ENCODE measurements around the gene C12orf75. TPM values are rescaled to one million over a fixed set of nuclear protein-coding genes. Genes with fewer than 3 reads are reported as not detected.

The C12orf75 gene
- total and polyA plus RNA-seq, 4 donors = 75.9 to 661 (median 229) TPM

DNA sequence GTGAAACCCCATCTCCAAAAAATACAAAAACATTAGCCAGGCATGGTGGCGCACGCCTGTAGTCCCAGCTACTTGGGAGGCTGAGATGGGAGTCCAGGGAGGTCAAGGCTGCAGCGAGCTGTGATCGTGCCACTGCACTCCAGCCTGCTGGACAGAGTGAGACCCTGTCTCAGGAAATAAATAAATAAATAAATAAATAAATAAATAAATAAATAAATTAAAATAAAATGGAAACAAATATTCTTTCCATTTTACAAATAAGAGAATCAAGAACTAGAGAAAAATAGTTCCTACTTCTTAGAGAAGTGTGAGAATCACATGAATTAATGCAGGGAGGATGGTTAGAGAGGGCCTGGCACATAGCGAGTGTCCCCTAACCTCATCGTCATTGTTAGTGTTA lies 53.7 kb downstream of the C12orf75 start:
- Histone ChIP-seq H3K9me3 (ENCODE audit: control insufficient read depth, low read length) (no peaks in the 10 kb centered on the region), H3K27me3 (ENCODE audit: control insufficient read depth in 1 of 2, insufficient read depth in 2 of 2, low read length in 1 of 2) (no peaks in the 10 kb centered on the region), H3K27ac (ENCODE audit: low read depth in 1 of 2, low read length in 2 of 2) (no peak overlapping the region), H3K36me3 (ENCODE audit: control insufficient read depth in 1 of 2, insufficient read depth in 2 of 2, low read length in 1 of 2) (no peaks in the 10 kb centered on the region), H3K4me1 (ENCODE audit: control insufficient read depth in 1 of 2, insufficient read depth in 2 of 2, low read length in 2 of 2) (no peaks in the 10 kb centered on the region), H3K4me3 (ENCODE audit: low read length in 2 of 2) (no peak overlapping the region)
- DNase-seq = no peak
- ATAC-seq (ENCODE audit: low FRiP score) = no peak
- 93 to 96% methylated on average over 6 of the region's 6 CpGs for whole genome bisulfite sequencing, 2 donors
- intact Hi-C loops (cut with DNase I) = loop anchor here (5.0 to 10.0 kb wide), 3 partner anchors 147 to 209 kb away; partner anchors contain the start of gene APPL2 (in 1 of the 2)

DNA sequence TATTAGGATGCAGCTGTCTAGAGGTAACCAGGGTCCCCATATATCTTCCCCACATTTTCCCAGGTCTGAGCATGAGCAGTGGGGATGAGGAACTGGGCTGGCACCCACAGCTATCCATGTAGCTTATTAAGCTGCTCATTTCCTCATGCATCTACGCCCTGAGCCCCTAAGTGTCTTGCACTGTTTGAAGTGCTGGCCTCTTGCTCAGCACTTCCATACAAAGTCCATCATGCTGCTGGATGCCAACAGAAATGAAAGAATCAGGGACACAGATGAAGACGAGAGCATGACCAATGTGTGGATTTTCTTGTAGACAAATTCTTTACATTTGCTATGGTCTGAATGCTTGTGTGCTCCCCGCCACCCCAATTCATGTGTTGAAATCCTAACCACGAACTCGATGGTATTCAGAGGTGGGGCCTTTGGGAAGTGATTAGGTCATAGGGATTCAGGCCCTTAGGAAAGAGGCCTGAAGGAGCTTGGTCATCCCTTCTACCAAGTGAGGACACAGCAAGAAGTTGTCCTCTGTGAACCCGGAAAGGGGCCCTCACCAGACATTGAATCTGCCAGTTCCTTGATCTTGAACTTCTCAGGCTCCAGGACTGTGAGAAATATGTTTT lies 54.5 kb downstream of the C12orf75 start:
- 83 to 84% methylated on average over 6 of the region's 6 CpGs for WGBS, 2 donors
- intact Hi-C loops (cut with DNase I) = loop anchor here (5.0 to 10.0 kb wide), 4 partner anchors 108 to 210 kb away; partner anchors contain the start of gene APPL2 (in 1 of the 2)

DNA sequence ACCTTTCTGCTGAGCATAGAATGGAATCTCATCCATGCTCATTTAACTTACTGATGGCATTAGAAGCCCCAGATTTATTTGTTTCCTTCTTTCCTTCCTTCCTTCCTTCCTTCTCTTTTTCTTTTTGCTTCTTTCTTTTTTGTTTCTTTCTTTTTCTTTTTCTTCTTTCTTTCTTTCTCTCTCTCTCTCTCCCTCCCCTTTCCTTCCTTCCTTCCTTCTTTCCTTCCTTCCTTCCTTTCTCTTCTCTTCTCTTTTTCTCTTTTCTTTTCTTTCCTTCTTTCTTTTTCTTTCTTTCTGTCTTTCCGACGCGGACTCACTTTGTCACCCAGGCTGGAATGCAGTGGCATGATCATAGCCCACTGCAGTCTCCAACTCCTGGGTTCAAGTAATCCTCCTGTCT lies 55.9 kb downstream of the C12orf75 start:
- Histone ChIP-seq H3K4me1 (ENCODE audit: control insufficient read depth in 1 of 2, insufficient read depth in 2 of 2, low read length in 2 of 2) (no peaks in the 10 kb centered on the region), H3K27me3 (ENCODE audit: control insufficient read depth in 1 of 2, insufficient read depth in 2 of 2, low read length in 1 of 2) (no peaks in the 10 kb centered on the region), H3K4me3 (ENCODE audit: low read length in 2 of 2) (no peak overlapping the region), H3K27ac (ENCODE audit: low read depth in 1 of 2, low read length in 2 of 2) (no peak overlapping the region), H3K9me3 (ENCODE audit: control insufficient read depth, low read length) (no peaks in the 10 kb centered on the region), H3K36me3 (ENCODE audit: control insufficient read depth in 1 of 2, insufficient read depth in 2 of 2, low read length in 1 of 2) (no peaks in the 10 kb centered on the region)
- intact Hi-C loops (cut with DNase I) = loop anchor here (5.0 to 10.0 kb wide), 3 partner anchors 109 to 212 kb away; no protein-coding TSS in a partner anchor
- DNase-seq (no peak), ATAC-seq (ENCODE audit: low FRiP score) (no peak)
- WGBS, 2 donors = 97 to 100% methylated on average over 3 of the region's 3 CpGs

More for the DNA sequence above, 54.5 kb downstream of the C12orf75 start:
- Histone ChIP-seq H3K4me1 (ENCODE audit: control insufficient read depth in 1 of 2, insufficient read depth in 2 of 2, low read length in 2 of 2) (no peaks in the 10 kb centered on the region), H3K27ac (ENCODE audit: low read depth in 1 of 2, low read length in 2 of 2) (no peak overlapping the region), H3K4me3 (ENCODE audit: low read length in 2 of 2) (no peak overlapping the region), H3K27me3 (ENCODE audit: control insufficient read depth in 1 of 2, insufficient read depth in 2 of 2, low read length in 1 of 2) (no peaks in the 10 kb centered on the region), H3K36me3 (ENCODE audit: control insufficient read depth in 1 of 2, insufficient read depth in 2 of 2, low read length in 1 of 2) (no peaks in the 10 kb centered on the region), H3K9me3 (ENCODE audit: control insufficient read depth, low read length) (no peaks in the 10 kb centered on the region)
- ATAC-seq (ENCODE audit: low FRiP score) (no peak), DNase-seq (no peak)

DNA sequence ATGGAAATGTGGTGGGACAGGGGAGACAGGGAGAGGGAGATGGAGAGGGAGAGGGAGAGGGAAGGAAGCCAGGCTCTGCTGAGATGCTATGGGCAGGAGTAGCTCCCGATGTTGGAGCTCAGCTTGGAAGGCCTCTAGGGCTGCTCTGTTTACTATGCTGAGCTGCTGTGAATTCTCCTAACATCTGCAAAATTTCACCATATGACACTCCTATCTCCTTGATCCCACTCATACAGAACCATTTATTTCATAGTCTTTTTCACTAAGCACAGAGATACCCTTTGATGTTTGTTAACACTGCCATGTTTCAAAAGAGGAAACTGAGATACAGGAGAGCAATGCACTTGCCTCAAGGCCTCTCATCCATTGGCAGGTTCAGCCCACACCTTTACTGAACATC lies 60.7 kb downstream of the C12orf75 start:
- no peak for ATAC-seq (ENCODE audit: low FRiP score)
- Histone ChIP-seq H3K36me3 (ENCODE audit: control insufficient read depth in 1 of 2, insufficient read depth in 2 of 2, low read length in 1 of 2) (no peaks in the 10 kb centered on the region), H3K27ac (ENCODE audit: low read depth in 1 of 2, low read length in 2 of 2) (no peak overlapping the region), H3K4me3 (ENCODE audit: low read length in 2 of 2) (no peak overlapping the region), H3K27me3 (ENCODE audit: control insufficient read depth in 1 of 2, insufficient read depth in 2 of 2, low read length in 1 of 2) (no peaks in the 10 kb centered on the region), H3K4me1 (ENCODE audit: control insufficient read depth in 1 of 2, insufficient read depth in 2 of 2, low read length in 2 of 2) (no peaks in the 10 kb centered on the region), H3K9me3 (ENCODE audit: control insufficient read depth, low read length) (no peaks in the 10 kb centered on the region)
- DNase-seq = no peak
- 100% methylated on average over 1 of the region's 1 CpG for WGBS, 2 donors
- intact Hi-C loops (cut with DNase I) = no loop called here

DNA sequence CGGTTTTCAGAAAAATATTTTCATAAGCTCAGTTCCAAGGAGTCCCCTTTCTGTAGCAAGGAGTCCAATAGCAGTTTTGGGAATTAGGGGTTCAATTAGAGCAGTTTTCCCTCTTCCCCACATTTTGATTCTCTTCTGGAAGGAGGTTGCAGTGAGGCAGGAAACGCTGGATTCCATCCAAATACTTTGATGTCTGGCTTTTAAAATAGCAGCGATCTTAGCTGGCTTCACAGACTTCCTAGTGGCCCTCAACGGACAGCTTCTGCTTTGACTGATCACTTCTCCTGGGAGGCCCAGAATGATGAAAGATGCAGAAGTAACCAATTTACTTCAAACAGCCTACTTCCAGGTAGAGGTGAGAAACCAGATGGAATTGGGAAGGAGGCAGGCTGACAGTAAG lies 63.1 kb downstream of the C12orf75 start:
- Histone ChIP-seq H3K36me3 (ENCODE audit: control insufficient read depth in 1 of 2, insufficient read depth in 2 of 2, low read length in 1 of 2) (no peaks in the 10 kb centered on the region), H3K4me3 (ENCODE audit: low read length in 2 of 2) (no peak overlapping the region), H3K27ac (ENCODE audit: low read depth in 1 of 2, low read length in 2 of 2) (no peak overlapping the region), H3K9me3 (ENCODE audit: control insufficient read depth, low read length) (no peaks in the 10 kb centered on the region), H3K4me1 (ENCODE audit: control insufficient read depth in 1 of 2, insufficient read depth in 2 of 2, low read length in 2 of 2) (no peaks in the 10 kb centered on the region), H3K27me3 (ENCODE audit: control insufficient read depth in 1 of 2, insufficient read depth in 2 of 2, low read length in 1 of 2) (no peaks in the 10 kb centered on the region)
- no peak for ATAC-seq (ENCODE audit: low FRiP score)
- 3% methylated on average over 4 of the region's 4 CpGs for WGBS, 2 donors
- DNase-seq = no peak
- intact Hi-C loops (cut with DNase I) = no loop called here

DNA sequence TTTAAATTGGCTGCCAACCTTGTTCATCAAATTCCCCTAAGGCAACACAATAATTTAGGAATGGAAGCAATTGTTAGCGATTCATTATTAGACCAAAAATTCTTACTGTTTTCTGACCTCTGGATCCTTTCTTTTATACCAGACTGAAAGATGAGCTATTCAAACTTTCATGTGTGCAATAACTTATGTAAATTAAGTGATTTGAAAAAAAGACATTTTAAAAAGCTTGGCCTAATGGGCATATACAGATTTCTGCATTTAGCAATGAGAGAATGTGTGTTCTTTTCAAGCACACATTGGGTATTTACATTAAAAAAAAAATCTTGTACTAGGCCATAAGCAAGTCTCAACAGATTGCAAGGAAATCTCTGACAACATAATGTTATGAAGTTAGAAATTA lies 65.5 kb downstream of the C12orf75 start:
- Histone ChIP-seq H3K36me3 (ENCODE audit: control insufficient read depth in 1 of 2, insufficient read depth in 2 of 2, low read length in 1 of 2) (no peaks in the 10 kb centered on the region), H3K4me3 (ENCODE audit: low read length in 2 of 2) (no peak overlapping the region), H3K27me3 (ENCODE audit: control insufficient read depth in 1 of 2, insufficient read depth in 2 of 2, low read length in 1 of 2) (no peaks in the 10 kb centered on the region), H3K9me3 (ENCODE audit: control insufficient read depth, low read length) (no peaks in the 10 kb centered on the region), H3K4me1 (ENCODE audit: control insufficient read depth in 1 of 2, insufficient read depth in 2 of 2, low read length in 2 of 2) (no peaks in the 10 kb centered on the region), H3K27ac (ENCODE audit: low read depth in 1 of 2, low read length in 2 of 2) (no peak overlapping the region)
- DNase-seq (no peak), ATAC-seq (ENCODE audit: low FRiP score) (no peak)
- intact Hi-C loops (cut with DNase I) = no loop called here
- 94 to 98% methylated on average over 1 of the region's 1 CpG for WGBS, 2 donors

DNA sequence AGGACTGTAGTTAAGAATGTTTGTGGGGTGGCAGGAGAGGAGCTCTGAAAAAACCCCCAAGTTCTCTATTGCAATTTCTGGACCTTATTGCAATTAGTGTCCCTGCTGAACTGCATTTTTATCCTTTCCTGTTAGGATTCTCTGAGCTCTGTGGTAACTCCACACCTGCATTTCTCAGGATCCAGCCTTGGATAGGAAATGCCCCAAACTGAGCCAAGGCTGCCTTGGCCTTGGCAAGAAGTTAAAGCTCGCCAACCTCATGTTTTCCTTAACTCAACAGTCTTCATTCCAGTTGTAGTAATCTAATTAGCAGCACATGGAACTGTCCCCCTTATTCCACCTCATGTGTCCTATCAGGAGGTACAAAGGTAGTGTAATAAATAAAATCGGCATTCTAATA lies 66.5 kb downstream of the C12orf75 start:
- H3K4me3 ChIP-seq (ENCODE audit: low read length in 2 of 2) = no peak overlapping the region
- 57 to 72% methylated on average over 2 of the region's 2 CpGs for WGBS, 2 donors

DNA sequence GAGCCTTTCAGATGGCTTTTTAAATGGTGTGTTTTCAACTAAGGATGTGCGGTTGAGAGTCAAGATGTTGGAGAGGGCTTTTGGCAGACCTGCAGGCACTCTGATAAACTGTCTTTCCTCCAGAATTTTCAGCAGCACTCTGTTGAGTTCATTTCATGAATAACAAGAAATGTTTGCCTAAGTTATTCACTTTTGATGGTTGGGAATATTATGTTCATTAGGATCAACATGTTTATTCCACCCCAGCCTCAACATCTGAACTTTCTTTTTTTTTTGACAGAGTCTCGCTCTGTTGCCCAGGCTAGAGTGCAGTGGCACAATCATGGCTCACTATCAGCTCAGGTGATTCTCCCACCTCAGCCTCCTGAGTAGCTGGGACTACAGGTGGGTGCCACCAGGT lies 68.4 kb downstream of the C12orf75 start:
- Histone ChIP-seq H3K4me1 (ENCODE audit: control insufficient read depth in 1 of 2, insufficient read depth in 2 of 2, low read length in 2 of 2) (no peaks in the 10 kb centered on the region), H3K27ac (ENCODE audit: low read depth in 1 of 2, low read length in 2 of 2) (no peak overlapping the region), H3K4me3 (ENCODE audit: low read length in 2 of 2) (no peak overlapping the region), H3K36me3 (ENCODE audit: control insufficient read depth in 1 of 2, insufficient read depth in 2 of 2, low read length in 1 of 2) (no peaks in the 10 kb centered on the region), H3K27me3 (ENCODE audit: control insufficient read depth in 1 of 2, insufficient read depth in 2 of 2, low read length in 1 of 2) (no peaks in the 10 kb centered on the region), H3K9me3 (ENCODE audit: control insufficient read depth, low read length) (no peaks in the 10 kb centered on the region)
- DNase-seq (no peak), ATAC-seq (ENCODE audit: low FRiP score) (no peak)
- intact Hi-C loops (cut with DNase I) = no loop called here
- WGBS, 2 donors = 87 to 88% methylated on average over 2 of the region's 2 CpGs

More for the DNA sequence above, 66.5 kb downstream of the C12orf75 start:
- Histone ChIP-seq H3K9me3 (ENCODE audit: control insufficient read depth, low read length) (no peaks in the 10 kb centered on the region), H3K27me3 (ENCODE audit: control insufficient read depth in 1 of 2, insufficient read depth in 2 of 2, low read length in 1 of 2) (no peaks in the 10 kb centered on the region), H3K27ac (ENCODE audit: low read depth in 1 of 2, low read length in 2 of 2) (no peak overlapping the region), H3K36me3 (ENCODE audit: control insufficient read depth in 1 of 2, insufficient read depth in 2 of 2, low read length in 1 of 2) (no peaks in the 10 kb centered on the region), H3K4me1 (ENCODE audit: control insufficient read depth in 1 of 2, insufficient read depth in 2 of 2, low read length in 2 of 2) (no peaks in the 10 kb centered on the region)
- ATAC-seq (ENCODE audit: low FRiP score) (no peak), DNase-seq (no peak)
- intact Hi-C loops (cut with DNase I) = no loop called here

DNA sequence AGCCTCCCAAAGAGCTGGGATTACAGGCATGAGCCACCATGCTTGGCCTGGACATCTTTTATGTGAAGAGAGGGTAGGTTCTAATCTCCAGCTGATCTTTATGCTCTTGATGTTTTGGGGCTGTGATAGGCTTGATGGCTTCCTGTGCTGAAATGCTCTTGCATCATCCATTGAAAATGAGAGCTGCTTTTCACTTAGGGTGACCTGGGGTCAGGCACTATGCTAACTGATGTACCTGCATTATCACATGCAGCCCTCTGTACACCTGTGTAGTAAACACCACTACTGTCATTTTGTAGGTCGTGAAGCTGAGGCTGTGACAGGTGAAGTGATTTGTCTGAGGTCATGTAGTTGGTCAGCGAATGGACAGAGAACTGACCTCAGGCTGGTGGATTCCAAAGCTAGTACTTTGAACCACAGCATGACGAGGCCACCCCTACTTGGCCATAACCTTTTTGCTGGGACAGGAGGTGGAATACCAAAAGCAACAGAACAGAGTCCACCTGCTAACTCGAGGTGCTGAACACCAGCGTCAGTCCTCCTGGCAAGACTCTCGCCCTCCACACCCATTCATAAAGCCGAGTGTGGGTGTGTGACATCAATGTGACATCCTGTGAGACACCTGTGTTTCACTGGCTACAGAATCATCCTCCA lies 69.1 kb downstream of the C12orf75 start:
- ATAC-seq (ENCODE audit: low FRiP score) (no peak), DNase-seq (no peak)
- Histone ChIP-seq H3K27ac (ENCODE audit: low read depth in 1 of 2, low read length in 2 of 2) (no peak overlapping the region), H3K4me3 (ENCODE audit: low read length in 2 of 2) (no peak overlapping the region), H3K27me3 (ENCODE audit: control insufficient read depth in 1 of 2, insufficient read depth in 2 of 2, low read length in 1 of 2) (no peaks in the 10 kb centered on the region), H3K9me3 (ENCODE audit: control insufficient read depth, low read length) (no peaks in the 10 kb centered on the region), H3K36me3 (ENCODE audit: control insufficient read depth in 1 of 2, insufficient read depth in 2 of 2, low read length in 1 of 2) (no peaks in the 10 kb centered on the region), H3K4me1 (ENCODE audit: control insufficient read depth in 1 of 2, insufficient read depth in 2 of 2, low read length in 2 of 2) (no peaks in the 10 kb centered on the region)
- intact Hi-C loops (cut with DNase I) = no loop called here
- WGBS, 2 donors = 94% methylated on average over 7 of the region's 7 CpGs

Data from aorta (tissue), 5 donors.